Tibial nerve (tissue), 4 donors: Measurements from ENCODE around the gene ACTRT3. TPM values are rescaled to one million over a fixed set of nuclear protein-coding genes. Genes with fewer than 3 reads are reported as not detected.
A peak's percentile ranks its signal among the peaks of the same experiment; 100 is the strongest.

Source experiments
- DNase-seq, 2 donors: peaks; one replicate each; pipeline ENCODE4 v3.0.0-alpha.2; 2019; ENCODE audit warnings: low spot score in 2 of 2
- H3K27ac ChIP-seq, 4 donors: fragments of 200-600 bp; sonication (generic) in 3 of 4; one replicate each; pipeline ENCODE4 v1.5.1; 2017 to 2019; ENCODE audit warnings: mild to moderate bottlenecking in 1 of 4
- H3K27me3 ChIP-seq, 2 donors: fragments of 200-600 bp; sonication (generic) in 1 of 2; one replicate each; pipeline versions ENCODE4 v1.5.1 to v1.6.0; 2017 to 2019
- H3K36me3 ChIP-seq, 3 donors: fragments of 200-600 bp; sonication (generic); one replicate each; pipeline ENCODE4 v1.5.1; 2018 to 2019
- H3K4me1 ChIP-seq, 4 donors: fragments of 200-600 bp; sonication (generic) in 3 of 4; one replicate each; pipeline ENCODE4 v1.5.1; 2017 to 2019
- H3K4me3 ChIP-seq, 4 donors: fragments of 200-600 bp; sonication (generic) in 3 of 4; one replicate each; pipeline ENCODE4 v1.5.1; 2017 to 2019; ENCODE audit warnings: mild to moderate bottlenecking in 1 of 4, moderate library complexity in 1 of 4
- H3K9me3 ChIP-seq, 4 donors: fragments of 200-600 bp; sonication (generic) in 3 of 4; one replicate each; pipeline ENCODE4 v1.5.1; 2017 to 2019
- EP300 ChIP-seq, 2 donors: sonication (generic); formaldehyde crosslinking; IDR thresholded peaks; one replicate each; pipeline ENCODE4 v1.6.1; 2017; ENCODE audit warnings: antibody characterized with exemption in 2 of 2, mild to moderate bottlenecking in 1 of 2
- POLR2A ChIP-seq, 2 donors: fragments of 450-650 bp; IDR thresholded peaks; one replicate each; pipeline ENCODE4 v1.6.1; 2017; ENCODE audit warnings: antibody characterized with exemption in 2 of 2, mild to moderate bottlenecking in 2 of 2, moderate library complexity in 2 of 2
- WGBS, 2 donors: methylation state at CpG; one replicate each; pipeline ENCODE4 v1.1.5; 2018; 5-methylcytosine and 5-hydroxymethylcytosine counted together
- total RNA-seq, 4 donors: library from RNA; depleted of rRNA; stranded (reverse); fragments of >200 nt; gene quantifications; one replicate each; pipeline ENCODE4 v1.1.0, GENCODE V29; 2016
- TF ChIP-seq, protein P1 (sequence below), 5 experiments: fragments of 200-600 bp in 3 of 5; fragments of 450-650 bp in 2 of 5; sonication (generic) in 3 of 5; IDR thresholded peaks; one replicate each; pipeline ENCODE4 v1.5.1; 2016 to 2019; ENCODE audit warnings: antibody characterized with exemption in 5 of 5, mild to moderate bottlenecking in 3 of 5, moderate library complexity in 2 of 5

ACTRT3 gene
- total RNA-seq, 4 donors from 2014 or later, result 0.78 to 3.9 (median 2.5) TPM

DNA sequence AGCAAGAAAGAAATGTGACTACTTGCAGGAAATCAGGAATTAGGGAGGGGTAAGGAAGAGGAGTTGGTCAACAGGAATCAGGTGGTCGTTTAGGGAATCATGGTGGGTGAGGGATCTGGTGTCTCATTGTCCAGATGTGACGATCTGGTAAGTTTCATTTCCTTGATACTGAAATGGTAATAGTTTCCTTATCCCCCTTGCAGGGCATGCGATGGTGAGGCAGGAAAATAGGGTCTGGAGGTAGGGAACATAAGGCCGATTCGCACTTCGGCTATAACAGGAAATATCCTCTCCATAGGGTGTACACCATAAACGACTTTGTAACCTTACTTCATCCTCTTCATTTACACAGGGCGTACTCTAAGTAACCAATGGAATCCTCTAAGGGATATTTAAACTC, 43.9 kb upstream of the ACTRT3 start:
- Histone ChIP-seq H3K27me3 (no peaks in the 10 kb centered on the region), H3K9me3 (peaks cover 0 to 11% (median 3%) of the 10 kb centered on the region in 4 donors), H3K36me3 (no peaks in the 10 kb centered on the region), H3K4me1 (peaks cover 0 to 26% (median 2%) of the 10 kb centered on the region in 4 donors), H3K27ac (peak overlapping the region in 1 of 4 donors; percentile 80), H3K4me3 (peak overlapping the region; percentile 10 to 88 (median 65))
- DNase-seq, result no peak
- TF ChIP-seq, protein P1, sequence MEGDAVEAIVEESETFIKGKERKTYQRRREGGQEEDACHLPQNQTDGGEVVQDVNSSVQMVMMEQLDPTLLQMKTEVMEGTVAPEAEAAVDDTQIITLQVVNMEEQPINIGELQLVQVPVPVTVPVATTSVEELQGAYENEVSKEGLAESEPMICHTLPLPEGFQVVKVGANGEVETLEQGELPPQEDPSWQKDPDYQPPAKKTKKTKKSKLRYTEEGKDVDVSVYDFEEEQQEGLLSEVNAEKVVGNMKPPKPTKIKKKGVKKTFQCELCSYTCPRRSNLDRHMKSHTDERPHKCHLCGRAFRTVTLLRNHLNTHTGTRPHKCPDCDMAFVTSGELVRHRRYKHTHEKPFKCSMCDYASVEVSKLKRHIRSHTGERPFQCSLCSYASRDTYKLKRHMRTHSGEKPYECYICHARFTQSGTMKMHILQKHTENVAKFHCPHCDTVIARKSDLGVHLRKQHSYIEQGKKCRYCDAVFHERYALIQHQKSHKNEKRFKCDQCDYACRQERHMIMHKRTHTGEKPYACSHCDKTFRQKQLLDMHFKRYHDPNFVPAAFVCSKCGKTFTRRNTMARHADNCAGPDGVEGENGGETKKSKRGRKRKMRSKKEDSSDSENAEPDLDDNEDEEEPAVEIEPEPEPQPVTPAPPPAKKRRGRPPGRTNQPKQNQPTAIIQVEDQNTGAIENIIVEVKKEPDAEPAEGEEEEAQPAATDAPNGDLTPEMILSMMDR (IDR thresholded peaks at IDR 0.05), result no peak
- TF ChIP-seq POLR2A (IDR thresholded peaks at IDR 0.05) (no peak), EP300 (IDR thresholded peaks at IDR 0.05) (no peak)
- 56 to 57% methylated on average over 8 of the region's 8 CpGs for WGBS, 2 donors

DNA sequence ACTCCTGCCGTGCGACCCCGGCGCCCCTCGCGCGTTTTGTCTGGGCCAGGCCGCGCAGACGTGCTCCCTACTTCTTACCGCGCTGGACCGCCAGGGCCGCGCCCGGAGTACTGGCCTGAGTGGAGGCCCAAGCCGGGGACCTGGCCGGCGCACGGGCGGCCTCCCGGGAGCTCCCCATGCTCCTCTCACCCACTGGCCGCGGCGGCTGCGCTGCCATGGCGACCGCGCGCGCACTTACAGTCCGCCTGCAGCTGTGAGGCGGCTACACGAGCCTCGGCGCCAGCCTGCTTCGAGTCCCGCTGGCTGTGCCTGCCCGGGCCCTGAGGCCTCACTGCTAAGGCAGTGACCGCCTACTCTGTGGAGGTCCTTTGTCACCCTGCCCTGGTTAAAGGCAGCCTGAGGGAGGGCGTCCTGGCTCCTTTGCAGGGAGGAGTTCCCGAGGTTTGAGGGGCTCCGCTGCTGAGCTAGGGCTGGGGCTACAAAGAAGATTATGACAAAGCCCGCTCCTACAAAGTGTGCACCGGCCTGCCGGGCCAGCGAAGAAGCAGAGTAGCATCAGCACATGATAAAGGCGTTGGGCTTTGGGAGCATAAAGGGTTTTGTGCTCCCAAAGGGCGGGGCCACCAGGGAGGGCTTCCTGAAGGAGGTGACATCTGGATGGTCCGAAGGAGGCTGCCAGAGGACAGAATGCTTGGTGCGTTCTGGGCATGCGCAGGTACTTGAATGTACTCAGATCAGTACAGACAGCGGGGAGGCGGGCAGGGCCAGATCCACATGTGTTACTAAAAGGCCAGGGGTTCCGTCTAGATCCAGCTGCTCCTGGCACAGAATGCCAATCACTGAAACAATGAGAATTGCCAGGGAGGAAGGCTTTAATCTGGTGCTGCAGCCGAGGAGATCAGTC, 43.2 kb upstream of the ACTRT3 start, which contains the start of the genes LRRC34 and LRRIQ4:
Gene LRRC34 (minus strand): TSS at position 573 of the 904 bp plus-strand sequence. CDS start 356 bp downstream, at position 217.
Gene LRRIQ4 (plus strand): TSS at position 539 of the 904 bp plus-strand sequence. CDS start 9,052 bp downstream, outside the sequence.
- peak within 1 kb of the TSS; percentile 44 to 88 (median 65) for H3K4me3 ChIP-seq
- H3K36me3 ChIP-seq, result no peaks in the 10 kb centered on the region
- H3K27ac ChIP-seq, result peak within 1 kb of the TSS in 3 of 4 donors; percentile 77 to 88 (median 80)
- DNase-seq, result peak; percentile 46 to 70
- H3K9me3 ChIP-seq, result peaks cover 0 to 11% (median 3%) of the 10 kb centered on the region in 4 donors
- TF ChIP-seq EP300 (IDR thresholded peaks at IDR 0.05) (peak in 1 of 2 donors; percentile 25), POLR2A (IDR thresholded peaks at IDR 0.05) (no peak)
- TF ChIP-seq, protein P1 (IDR thresholded peaks at IDR 0.05), result peak in 1 of 5 experiments; percentile 20
- H3K4me1 ChIP-seq, result peaks cover 0 to 26% (median 2%) of the 10 kb centered on the region in 4 donors
- 6% methylated on average over 39 to 51 of the region's 56 CpGs for WGBS, 2 donors
- no peaks in the 10 kb centered on the region for H3K27me3 ChIP-seq

DNA sequence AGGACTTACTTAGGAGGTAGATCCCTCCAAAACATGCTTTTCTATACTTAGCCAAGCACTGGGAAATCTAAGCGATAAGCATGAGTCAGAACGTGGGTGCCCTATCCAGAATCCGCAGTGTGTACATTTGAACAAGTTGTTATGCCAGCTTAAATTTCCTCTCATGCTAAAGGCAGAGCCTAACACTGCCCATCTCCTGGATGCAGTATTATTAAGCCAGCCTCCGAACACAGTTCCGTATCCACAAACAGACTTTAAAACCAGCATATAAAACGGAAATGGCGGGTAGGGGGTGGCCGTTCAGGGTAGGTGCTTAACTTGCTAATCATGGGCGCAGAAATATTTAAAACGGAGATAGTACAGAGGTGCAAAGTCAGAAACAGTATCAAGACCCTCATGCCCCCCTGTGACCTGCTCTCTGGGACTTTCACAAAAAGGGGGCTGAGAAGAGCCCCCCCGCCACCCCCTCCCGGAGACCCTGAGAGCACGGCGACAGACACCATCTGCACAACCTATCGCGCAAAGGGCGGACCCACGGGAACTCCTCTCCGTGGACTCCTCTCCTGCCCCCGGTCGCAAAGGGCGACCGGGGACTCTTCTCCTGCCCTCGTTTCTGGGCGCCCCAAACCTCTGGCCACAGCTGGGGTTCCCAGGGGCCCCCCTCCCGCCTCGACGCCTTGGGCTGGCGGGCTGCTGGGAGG, 42.4 kb upstream of the ACTRT3 start:
- DNase-seq, result peak in 1 of 2 donors; percentile 17
- TF ChIP-seq, protein P1 (IDR thresholded peaks at IDR 0.05), result no peak
- TF ChIP-seq POLR2A (IDR thresholded peaks at IDR 0.05) (no peak), EP300 (IDR thresholded peaks at IDR 0.05) (no peak)
- H3K36me3 ChIP-seq, result no peaks in the 10 kb centered on the region
- H3K4me3 ChIP-seq, result peak overlapping the region; percentile 44 to 88 (median 65)
- 5 to 12% methylated on average over 19 to 24 of the region's 29 CpGs for WGBS, 2 donors
- peaks cover 0 to 26% (median 2%) of the 10 kb centered on the region in 4 donors for H3K4me1 ChIP-seq
- peaks cover 0 to 11% (median 3%) of the 10 kb centered on the region in 4 donors for H3K9me3 ChIP-seq
- no peaks in the 10 kb centered on the region for H3K27me3 ChIP-seq
- peak overlapping the region in 3 of 4 donors; percentile 77 to 88 (median 80) for H3K27ac ChIP-seq

DNA sequence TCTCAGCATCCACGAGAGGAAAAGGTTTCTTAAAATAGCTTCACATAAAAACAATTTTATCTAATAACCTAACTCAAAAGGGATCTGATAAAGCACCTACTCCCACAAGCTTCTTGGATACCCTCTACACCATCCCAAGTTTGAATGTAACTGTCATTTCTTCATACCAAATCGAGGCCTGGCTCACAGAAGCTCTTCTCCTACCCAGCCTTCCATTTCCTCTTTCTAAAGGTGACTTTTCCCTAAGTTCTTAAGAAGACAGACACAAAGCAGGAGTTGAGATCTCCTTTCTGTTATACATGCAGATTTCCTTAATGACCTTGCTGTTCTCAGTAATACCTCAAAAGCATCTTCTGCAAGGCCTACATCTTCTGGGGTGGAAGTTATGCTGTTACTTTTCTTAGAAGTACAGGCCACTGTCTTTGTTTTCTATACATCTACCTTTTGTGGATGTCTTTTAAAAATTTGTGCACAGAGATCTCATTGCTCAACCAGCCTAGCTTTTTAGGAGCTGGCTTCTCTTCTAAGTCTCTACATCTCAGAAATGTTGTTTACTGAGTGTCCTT, 40.0 kb upstream of the ACTRT3 start:
- H3K4me3 ChIP-seq, result no peak overlapping the region
- H3K27ac ChIP-seq, result no peak overlapping the region
- H3K27me3 ChIP-seq, result no peaks in the 10 kb centered on the region
- H3K36me3 ChIP-seq, result no peaks in the 10 kb centered on the region
- no peak for DNase-seq
- peaks cover 0 to 26% (median 2%) of the 10 kb centered on the region in 4 donors for H3K4me1 ChIP-seq
- 38 to 46% methylated on average over 2 of the region's 2 CpGs for WGBS, 2 donors
- no peaks in the 10 kb centered on the region for H3K9me3 ChIP-seq
- no peak for TF ChIP-seq POLR2A (IDR thresholded peaks at IDR 0.05)

DNA sequence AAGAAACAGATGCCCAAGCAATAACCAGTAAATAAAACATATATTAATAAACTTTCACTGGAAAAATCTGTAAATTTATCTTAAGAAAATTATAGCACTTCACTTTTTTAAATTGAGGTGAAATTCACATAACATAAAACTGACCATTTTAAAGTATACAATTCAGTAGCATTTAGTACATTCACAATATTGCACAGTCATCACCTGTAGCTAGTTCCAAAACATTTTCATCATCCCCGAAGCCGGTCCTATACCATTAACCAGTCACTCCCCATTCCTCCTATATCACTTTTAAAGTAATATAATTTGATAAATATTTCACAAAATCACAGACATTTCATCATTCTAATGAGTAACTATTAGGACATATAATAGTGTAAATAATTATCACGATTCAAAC, 35.3 kb upstream of the ACTRT3 start:
- Histone ChIP-seq H3K4me1 (no peaks in the 10 kb centered on the region), H3K36me3 (peaks cover 0 to 34% (median 0%) of the 10 kb centered on the region in 3 donors), H3K4me3 (no peak overlapping the region), H3K27ac (no peak overlapping the region), H3K9me3 (no peaks in the 10 kb centered on the region), H3K27me3 (no peaks in the 10 kb centered on the region)
- TF ChIP-seq EP300 (IDR thresholded peaks at IDR 0.05) (no peak), POLR2A (IDR thresholded peaks at IDR 0.05) (no peak)
- TF ChIP-seq, protein P1 (IDR thresholded peaks at IDR 0.05), result no peak
- 88 to 95% methylated on average over 3 of the region's 3 CpGs for WGBS, 2 donors
- DNase-seq, result no peak
